GM13976 (cell line): Measurements from ENCODE around the gene TFAP2A.
A peak's percentile ranks its signal among the peaks of the same experiment; 100 is the strongest.

ENCODE experiments used
- DNase-seq: peaks from one replicate; pipeline ENCODE4 v3.0.0; 2012; ENCODE audit warnings: low spot score
- CTCF ChIP-seq: IDR thresholded peaks from 2 replicates; pipeline ENCODE4 v1.5.1; 2012; ENCODE audit warnings: borderline replicate concordance, mild to moderate bottlenecking; ENCODE audit not compliant: insufficient read depth; ENCODE audit errors: extremely low read depth, missing control alignments, control extremely low read depth
- in situ Hi-C: fragments of 300-500 bp; cut with MboI; formaldehyde crosslinking; loops from one replicate; pipeline ENCODE4 v1.12.0; 2022; ENCODE audit warnings: low sequenced_read_pairs, mixed read lengths, inconsistent platforms; ENCODE audit not compliant: unreplicated experiment

TFAP2A gene

GRCh38 chr6:10368861-10369260 is 46.0 kb downstream of the TFAP2A start:
- DNase-seq = no peak
- in situ Hi-C loops = no loop called here
- no peak for TF ChIP-seq CTCF

DNA sequence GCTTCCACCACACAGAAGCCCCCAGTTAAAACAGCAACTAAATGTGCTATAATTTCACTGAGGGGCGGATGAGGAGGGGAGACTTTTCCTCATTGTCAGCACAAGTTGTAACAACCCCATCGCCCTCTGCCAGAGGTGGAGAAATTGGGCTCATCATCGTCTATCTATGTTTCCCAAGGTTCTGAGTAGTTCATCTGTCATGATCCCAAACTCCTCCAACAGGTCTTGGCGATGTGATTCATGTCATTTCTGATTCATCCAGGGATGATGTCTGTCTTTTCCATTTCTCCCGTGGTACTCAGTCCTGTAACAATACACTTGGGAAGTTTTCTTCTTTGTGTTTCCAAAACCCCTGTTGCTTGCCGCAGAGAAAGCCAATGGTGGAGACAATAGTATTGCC is 51.0 kb downstream of the TFAP2A start:
- no peak for DNase-seq
- in situ Hi-C loops = no loop called here
- TF ChIP-seq CTCF = no peak

DNA sequence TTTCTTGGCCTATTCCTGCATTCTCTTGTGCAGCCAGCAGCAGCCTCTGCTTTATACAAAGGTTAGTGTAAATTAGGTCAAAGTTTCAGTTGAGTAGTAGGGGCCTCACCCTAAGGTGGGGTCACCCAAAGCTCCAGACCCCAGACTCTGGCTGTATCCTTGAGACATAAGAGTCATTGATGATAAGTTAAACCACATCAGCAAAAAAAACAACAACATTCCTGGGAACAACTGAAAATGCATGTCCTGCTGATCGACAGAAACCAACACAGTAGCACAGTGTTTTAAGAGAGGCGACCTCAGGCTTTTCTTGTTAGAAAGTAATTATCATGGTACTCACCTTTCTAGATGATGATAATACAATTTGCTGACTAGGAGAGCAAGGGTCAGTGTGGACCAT is 52.6 kb downstream of the TFAP2A start:
- in situ Hi-C loops = no loop called here
- DNase-seq = no peak
- TF ChIP-seq CTCF = no peak

DNA sequence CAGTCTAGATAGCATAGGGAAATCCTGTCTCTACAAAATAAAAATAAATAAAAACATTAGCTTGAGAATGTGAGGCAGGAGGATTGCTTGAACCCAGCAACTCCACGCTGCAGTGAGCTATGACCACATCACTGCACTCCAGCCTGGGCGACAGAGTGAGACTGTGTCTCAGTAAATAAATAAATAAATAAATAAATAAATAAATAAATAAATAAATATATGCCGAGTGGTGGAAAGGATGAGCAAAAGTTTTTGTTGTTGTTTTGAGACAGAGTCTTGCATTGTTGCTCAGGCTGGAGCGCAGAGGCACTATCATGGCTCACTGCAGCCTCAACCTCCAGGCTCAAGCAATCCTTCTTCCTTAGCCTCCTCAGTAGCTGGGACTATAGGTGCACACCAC is 53.4 kb downstream of the TFAP2A start:
- in situ Hi-C loops = no loop called here
- TF ChIP-seq CTCF = no peak
- no peak for DNase-seq

GRCh38 chr6:10359581-10359980 is 55.3 kb downstream of the TFAP2A start:
- no peak for DNase-seq
- in situ Hi-C loops = no loop called here
- no peak for TF ChIP-seq CTCF

DNA sequence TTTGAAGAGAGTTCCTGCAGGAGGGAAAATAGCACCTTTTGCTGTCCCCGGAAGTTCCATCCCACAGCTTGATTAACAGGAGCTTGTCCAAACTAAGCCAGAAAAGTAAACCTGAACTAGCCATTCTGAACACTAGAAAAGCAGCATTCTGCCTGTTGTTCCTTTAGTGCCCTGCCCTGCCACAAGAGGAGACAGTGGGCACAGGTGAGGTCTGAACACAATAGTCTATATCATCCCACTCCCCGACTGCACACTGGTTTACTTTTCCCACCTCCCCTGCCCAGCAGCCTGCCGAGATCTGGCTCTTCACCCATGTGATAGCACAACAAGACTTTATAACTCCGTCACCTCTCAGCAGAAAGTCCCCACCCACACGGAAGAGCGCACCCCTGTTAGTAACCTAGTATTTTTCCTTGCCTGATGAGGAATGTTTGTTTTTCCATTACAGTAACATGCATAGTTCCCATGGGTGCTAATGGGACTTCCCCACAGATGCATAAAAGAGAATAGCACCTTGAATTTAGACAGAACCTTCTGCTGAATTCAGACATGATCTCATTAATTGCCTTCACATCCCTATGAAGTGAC is 59.7 kb downstream of the TFAP2A start:
- TF ChIP-seq CTCF = no peak
- DNase-seq = peak; percentile 73
- in situ Hi-C loops = no loop called here

DNA sequence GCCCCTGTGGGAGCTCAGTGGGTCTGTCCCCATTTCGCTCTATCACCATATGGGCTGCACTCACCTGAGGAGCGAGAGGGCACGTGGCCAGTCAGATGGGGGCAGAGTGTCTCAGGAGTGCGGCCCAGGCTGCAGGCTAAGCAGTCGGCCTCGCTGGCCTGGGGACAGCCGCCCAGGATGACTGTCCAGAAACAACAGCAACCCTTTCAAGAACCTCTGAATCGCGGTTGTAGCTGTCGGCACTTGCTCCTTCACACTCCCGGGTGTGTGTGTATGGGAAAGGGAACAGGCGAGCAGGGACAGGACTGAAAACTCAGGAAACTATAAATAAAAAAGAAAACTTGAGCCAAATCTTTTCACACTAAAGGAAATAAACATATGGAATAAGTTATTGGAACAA is 63.1 kb downstream of the TFAP2A start:
- no peak for TF ChIP-seq CTCF
- no peak for DNase-seq
- in situ Hi-C loops = no loop called here
